Central memory CD4-positive, alpha-beta T cell (primary cell): ENCODE results near the gene MUC2.

Experiments used
- DNase-seq: peaks from one replicate; pipeline ENCODE4 v3.0.0; 2022

The MUC2 gene

GRCh38 chr11:1036931-1037330, 37.7 kb upstream of the MUC2 start:
- DNase-seq = no peak

DNA sequence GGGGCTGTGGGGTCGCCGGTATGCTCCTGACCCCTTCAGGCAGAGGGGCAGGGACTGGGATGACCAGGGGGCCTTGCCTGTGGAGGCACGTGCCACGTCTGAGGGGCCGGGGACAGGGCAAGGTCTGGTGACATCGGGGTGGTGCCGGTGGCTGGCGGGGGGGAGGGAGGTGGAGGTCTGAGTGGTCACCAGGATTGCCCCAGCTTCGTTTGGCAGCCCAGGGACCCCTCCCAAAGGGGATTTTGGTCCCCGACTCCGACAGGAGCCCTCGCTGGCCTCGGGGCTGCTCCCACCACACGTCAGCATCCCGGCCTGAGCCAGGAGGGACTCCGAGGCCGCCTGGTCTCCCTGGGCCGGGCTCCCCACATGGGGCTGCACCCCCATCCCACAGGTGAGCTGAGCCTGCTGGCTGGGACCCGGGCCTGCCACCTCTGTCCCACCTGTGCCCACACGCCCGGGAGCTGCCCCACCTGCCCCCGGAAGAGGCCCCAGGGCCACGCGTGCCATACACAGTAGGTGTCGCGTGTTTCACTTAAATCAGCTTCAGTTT, 37.1 kb upstream of the MUC2 start:
- no peak for DNase-seq

- DNase-seq = no peak
These were observed 36.3 kb upstream of the MUC2 start for GRCh38 chr11:1038361-1038760.

GRCh38 chr11:1038921-1039320, 35.8 kb upstream of the MUC2 start:
- DNase-seq = no peak

DNA sequence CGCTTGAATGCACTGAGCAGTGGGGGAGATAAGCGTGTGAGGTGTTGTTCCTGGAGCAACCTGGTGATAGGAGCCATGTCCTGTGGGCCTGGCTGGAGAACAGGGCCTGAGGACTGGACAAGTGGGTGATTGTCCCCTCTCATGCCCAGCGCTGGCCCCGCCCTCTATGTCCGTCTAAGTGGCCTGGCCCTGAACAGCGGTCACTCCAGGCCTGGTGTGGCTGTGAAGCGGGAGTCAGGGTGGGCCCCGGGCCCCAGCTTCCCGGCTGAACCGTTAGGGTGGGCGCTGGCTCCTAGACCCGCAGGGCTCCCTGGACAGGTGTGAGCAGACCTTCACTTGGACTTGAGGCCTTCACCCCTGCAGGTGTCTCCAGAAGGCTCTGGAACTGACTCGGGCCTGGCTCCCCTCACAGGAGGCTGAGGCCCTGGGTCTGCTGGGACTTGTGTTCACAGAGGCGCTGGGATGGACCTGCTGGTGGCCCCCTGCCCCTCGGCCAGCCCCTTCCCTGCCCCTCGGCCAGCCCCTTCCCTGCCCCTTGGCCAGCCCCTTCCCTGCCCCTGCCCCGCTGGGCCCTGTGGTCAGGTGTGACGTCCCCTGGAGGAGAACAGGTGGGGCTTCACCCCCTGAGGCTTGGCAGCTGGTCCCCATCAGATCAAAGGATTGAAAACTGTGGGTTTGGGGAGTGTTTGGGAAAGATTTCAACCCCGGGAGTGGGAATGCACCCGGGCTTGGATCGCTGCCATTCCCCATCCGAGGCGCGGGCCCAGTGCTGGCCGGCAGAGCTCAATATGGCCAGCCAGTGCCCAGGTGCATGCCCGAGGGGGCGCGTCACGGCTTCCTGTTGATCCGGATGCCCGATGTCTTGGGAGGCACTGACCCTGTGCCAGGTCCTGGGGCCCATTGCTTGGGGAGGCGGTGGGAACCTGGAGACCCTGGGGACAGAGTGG, 34.9 kb upstream of the MUC2 start:
- DNase-seq = no peak

GRCh38 chr11:1040428-1041148, 34.1 kb upstream of the MUC2 start:
- no peak for DNase-seq

DNA sequence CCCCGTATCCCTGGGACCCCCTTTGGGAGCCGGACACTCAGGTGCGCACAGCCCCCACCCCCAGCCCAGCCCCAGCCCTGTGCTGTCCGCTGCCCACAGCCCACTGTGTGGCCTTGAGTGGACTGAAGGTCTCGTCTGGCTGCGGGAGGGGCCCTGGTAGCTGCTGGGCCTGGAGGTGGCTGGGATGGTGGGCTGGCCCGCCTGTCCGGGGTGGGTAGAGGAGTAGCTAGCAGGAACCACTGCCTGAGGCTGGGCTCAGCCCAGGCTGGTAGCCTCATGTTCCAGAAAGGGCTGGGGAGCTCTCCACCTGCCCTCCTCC, 33.6 kb upstream of the MUC2 start:
- DNase-seq = no peak

DNA sequence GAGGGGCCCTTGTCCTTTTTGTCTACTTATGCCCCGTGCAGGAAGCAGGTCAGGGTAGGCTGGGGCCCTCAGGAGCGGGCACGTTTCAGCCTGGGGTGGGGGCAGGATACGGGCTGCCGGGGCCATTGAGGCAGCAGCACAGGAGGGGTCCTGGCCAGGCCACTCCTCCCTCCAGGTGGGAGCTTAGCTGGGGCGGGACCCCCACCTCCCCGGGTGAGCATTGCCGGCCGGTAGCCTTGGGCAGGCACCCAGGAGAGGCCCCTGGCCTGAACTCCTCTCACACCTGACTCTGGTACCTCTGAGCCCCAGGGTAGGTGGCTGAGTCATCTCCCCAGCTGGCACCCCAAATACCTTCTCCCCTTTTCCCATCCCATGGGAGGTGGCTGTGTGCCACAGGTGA, 33.2 kb upstream of the MUC2 start:
- no peak for DNase-seq

- DNase-seq = no peak
These were observed 32.6 kb upstream of the MUC2 start for GRCh38 chr11:1041936-1042608.

DNA sequence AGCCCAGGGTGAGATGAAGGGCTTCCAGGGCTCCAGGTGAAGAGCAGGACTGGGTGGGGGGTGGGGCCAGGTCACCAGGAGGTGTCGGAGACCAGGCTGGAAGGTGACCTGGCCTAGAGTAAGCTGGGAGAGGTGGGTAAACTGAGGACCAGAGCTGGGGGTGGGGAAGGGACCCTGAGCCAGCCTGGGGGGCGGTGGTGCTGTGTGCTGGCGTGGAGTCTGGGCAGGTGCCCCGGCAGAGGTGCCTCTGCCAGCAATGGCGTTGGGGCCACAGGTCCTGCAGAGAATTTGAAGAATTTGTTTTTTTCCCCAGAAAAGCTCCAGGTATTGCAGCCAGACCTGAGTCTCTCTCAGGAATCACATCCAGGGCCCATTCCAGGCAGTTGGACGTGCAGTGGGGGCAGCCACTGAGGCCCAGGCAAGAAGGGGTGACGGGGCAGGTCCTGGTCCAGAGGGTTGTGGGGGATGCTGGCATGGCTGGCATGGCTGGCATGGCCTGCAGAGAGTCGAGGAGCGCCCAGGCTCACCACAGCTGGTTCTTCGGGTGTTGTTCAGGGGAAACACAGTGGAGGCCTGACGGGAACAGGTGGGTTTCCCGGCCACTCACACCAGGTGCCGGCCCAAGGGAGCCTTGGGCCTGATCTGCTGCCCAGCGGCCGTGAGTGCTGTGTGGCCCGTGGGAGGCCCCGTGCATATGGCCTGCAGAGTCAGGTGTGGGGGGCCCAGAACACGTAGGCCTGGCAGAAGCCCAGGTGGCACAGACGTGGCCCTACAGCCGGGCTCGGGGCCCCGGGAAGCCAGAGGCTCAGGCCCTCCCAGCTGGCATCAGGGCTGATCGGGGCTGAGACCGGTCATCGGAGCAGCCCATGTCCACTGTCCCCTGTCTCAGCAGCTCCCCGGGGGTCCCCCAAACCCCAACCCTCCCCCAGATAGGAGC, 31.8 kb upstream of the MUC2 start:
- DNase-seq = no peak

GRCh38 chr11:1043563-1044096, 31.0 kb upstream of the MUC2 start:
- DNase-seq = no peak

- no peak for DNase-seq
These were observed 30.5 kb upstream of the MUC2 start for GRCh38 chr11:1044160-1044559.

- no peak for DNase-seq
These were observed 27.0 kb upstream of the MUC2 start for GRCh38 chr11:1047595-1048156.

DNA sequence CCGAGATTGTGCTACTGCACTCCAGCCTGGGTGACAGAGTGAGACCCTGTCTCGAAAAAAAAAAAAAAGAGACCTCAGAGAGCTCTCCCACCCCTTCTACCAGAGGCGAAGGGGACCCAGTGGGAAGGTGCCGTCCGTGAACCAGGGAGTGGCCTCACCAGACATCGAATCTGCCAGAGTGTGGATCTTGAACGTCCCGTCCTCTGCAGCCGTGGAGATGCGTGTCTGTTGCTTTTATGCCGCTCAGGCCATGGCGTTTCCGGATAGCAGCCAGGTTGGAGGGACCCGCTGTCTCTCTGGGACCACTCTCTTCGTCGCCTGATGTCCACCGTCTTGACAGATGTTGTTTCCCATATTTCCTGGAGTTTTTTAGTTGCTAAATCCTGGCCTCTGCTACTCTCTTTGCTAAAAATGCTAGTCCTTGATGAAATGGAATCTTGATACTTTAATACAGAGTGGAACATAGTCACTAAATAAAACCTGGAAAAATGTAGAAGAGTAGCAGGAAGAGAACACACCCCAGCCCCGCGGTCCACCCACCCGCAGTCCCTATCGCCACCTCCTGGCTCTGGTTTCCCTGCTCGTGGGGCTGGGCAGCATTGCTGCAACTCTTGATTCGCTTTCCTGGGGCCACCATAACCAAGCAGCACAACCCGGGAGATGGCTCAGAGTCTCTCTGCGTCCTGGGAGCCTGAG, 26.2 kb upstream of the MUC2 start:
- DNase-seq = no peak

- DNase-seq = no peak
These were observed 25.6 kb upstream of the MUC2 start for GRCh38 chr11:1049071-1049405.

GRCh38 chr11:1049431-1049891, 25.2 kb upstream of the MUC2 start:
- DNase-seq = no peak

DNA sequence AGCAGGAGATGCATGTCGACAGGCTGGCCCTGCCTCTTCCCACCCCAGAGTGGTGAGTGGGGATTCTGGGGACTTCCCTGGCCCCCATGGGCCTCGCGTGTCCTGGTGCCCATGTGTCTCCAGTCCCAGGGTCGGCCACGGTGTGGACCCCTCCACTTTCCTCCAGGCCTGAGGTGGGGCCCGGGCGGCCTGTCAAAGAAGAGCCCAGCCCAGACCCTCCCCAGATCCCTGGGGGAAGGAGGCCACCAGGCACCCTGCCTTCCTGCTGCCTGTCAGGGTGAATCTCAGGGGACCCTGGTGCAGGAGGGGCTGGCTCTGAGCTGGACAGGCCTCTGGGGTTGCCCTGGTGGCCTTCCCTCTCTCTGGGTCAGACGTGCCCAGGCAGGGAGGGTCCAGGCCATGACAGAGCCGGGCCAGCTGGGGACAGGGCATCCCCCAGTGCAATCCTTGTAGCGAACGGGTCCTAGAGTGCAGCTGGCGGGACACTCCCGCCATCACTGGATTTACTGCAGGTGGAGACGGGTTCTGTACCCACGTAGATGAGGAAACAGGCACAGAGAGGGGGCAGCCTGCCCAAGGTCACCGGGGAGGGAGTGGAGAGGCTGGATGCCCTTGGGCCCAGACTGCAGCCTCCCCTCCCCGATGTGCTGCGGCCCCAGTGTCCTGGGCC, 24.6 kb upstream of the MUC2 start:
- DNase-seq = no peak

- peak; percentile 63 for DNase-seq
These were observed 23.9 kb upstream of the MUC2 start for GRCh38 chr11:1050581-1051355.

DNA sequence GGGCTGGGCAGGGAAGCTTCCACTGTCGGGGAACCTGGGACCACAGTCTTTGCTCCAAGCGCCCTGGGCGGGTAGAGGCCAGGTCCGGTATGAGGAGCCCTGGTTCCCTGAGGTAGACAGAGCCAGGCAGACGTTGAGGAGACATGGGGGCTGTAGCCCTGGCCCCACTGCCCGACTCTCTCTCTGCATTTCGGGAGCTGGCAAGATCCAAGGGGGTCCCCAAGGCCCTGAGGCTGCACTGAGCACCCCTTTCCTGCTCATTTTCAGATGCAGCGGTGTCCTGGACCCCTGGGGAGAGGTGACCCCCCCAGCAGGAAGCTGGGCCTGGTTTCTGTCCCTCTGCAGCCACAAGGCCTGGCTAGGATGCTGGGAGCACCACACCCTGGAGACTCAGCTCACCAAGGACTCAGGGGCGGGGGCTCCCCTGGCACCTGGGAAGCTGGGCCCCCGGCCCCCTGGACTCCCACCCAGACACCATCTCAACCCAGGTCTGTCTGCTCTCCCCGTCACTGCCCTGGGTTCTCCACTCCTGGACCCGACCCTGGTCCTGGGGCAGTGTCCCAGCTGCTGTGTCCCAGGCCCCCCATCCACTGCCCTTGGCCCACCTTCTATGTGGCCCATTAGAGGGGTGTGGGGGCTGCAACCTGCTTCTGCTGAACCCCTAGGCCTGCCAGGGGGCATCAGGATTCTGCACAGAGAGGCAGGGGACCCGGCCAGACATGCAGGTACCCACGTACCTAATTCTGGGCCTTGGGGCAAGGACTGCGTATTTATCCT, 23.1 kb upstream of the MUC2 start:
- no peak for DNase-seq
